Suprapubic skin (tissue), 3 donors: ENCODE results near the gene AHCYL1.

ENCODE experiments used
- POLR2A ChIP-seq, 2 donors: fragments of 450-650 bp; IDR thresholded peaks; one replicate each; pipeline ENCODE4 v1.6.1; 2017; ENCODE audit warnings: antibody characterized with exemption in 2 of 2, mild to moderate bottlenecking in 2 of 2, moderate library complexity in 2 of 2
- TF ChIP-seq, protein P1 (sequence below), 2 donors: fragments of 200-600 bp in 1 of 2; fragments of 450-650 bp in 1 of 2; sonication (generic) in 1 of 2; IDR thresholded peaks; one replicate each; pipeline ENCODE4 v1.5.1; 2016 to 2019; ENCODE audit warnings: antibody characterized with exemption in 2 of 2, mild to moderate bottlenecking in 1 of 2, moderate library complexity in 1 of 2

DNA sequence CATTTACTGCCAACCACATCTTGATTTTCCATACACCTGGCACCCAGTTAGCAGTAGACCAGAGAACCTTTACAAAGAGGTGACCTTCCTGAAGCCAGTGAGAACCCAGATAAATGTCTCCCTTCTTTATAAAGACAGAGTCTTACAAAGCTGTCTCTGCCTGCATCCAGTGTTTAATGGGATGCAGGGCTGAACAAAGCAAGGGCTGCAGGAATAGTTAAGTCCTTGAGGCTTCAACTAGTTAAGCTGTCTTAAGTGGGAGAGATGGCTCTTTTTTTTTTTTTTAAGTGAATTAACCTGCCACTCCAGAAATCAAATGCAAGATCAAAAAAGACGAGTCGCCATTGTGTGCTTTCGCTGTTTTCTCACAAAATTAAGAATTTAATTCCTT, 1.5 kb downstream of the AHCYL1 start:
- no peak for TF ChIP-seq POLR2A (IDR thresholded peaks at IDR 0.05)
- TF ChIP-seq, protein P1, sequence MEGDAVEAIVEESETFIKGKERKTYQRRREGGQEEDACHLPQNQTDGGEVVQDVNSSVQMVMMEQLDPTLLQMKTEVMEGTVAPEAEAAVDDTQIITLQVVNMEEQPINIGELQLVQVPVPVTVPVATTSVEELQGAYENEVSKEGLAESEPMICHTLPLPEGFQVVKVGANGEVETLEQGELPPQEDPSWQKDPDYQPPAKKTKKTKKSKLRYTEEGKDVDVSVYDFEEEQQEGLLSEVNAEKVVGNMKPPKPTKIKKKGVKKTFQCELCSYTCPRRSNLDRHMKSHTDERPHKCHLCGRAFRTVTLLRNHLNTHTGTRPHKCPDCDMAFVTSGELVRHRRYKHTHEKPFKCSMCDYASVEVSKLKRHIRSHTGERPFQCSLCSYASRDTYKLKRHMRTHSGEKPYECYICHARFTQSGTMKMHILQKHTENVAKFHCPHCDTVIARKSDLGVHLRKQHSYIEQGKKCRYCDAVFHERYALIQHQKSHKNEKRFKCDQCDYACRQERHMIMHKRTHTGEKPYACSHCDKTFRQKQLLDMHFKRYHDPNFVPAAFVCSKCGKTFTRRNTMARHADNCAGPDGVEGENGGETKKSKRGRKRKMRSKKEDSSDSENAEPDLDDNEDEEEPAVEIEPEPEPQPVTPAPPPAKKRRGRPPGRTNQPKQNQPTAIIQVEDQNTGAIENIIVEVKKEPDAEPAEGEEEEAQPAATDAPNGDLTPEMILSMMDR (IDR thresholded peaks at IDR 0.05): no peak
